HG02981 (cell line): ENCODE results near the gene MRPL20.
"Not testable (repeated sequence)": the region's sequence is repeated elsewhere in the genome, so short reads cannot be mapped to it uniquely, and the experiment has no call there.

Experiments
- ATAC-seq: cut with Tn5 transposase; IDR thresholded peaks from one replicate; pipeline ENCODE4 v1.9.1; 2021; ENCODE audit warnings: mild to moderate bottlenecking, moderate library complexity; ENCODE audit not compliant: unreplicated experiment

Gene MRPL20

DNA sequence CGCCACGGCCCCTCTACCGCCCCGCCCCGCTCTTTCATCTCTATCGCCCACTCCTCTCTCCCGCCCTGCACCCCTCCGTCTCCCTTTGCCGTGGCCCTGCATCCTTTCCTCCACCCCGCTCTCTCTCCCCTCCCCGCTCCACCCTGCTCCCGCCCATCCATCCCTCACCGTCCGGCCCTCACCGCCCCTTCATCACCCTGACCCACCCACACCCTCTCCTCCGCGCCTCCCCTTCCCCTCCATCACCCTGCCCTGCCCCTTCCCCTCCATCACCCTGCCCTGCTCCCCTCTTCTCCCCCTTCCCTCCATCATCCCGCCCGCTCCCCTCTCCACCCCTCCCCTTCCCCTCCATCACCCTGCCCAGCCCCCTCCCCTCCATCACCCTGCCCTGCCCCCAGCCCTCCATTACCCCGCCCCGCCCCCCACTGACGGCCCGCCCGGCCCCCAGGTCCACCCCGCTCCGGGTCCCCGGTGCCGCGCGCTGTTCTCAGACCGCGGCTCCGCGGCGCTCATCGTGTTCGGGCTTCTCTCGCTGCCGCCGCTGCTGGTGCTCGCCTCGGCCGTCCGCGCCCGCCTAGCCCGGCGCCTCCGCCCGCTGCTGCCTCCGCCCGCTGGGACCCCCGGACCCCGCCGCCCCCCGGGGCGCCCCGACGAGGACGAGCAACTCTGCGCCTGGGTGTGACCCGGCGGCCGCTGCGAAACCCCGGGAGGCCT lies 20.2 kb upstream of the MRPL20 start:
- ATAC-seq: no peak

DNA sequence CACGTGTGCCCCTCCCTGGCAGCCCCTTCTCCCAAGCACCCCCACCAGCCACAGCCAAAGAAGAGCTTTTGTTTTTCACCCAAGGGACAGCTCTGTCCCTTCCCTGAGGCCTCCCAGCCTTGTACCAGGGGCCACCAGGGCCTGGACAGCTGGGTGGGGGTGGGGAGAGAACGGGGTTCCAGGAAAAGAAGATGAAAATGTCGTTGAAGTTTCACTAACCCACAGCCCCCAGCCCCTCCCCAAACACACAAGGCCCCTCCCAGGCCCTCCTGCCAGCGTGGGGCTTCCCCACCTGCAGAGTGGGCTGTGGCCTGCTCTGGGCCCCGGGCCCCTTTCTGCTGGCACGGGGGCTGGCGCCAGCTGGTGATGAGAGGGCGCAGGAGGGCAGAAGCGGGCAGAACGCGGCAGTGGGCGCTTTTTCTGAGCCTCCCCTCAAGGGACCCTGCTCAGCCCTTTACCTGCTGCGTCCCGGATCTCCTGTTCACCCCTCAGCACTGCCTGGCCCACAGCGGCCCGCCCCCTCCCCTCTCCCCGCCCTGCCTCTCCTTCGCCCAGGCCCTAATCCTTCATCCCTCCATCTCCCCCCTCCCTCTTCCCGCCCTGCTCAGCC lies 19.5 kb upstream of the MRPL20 start:
- ATAC-seq: no peak

DNA sequence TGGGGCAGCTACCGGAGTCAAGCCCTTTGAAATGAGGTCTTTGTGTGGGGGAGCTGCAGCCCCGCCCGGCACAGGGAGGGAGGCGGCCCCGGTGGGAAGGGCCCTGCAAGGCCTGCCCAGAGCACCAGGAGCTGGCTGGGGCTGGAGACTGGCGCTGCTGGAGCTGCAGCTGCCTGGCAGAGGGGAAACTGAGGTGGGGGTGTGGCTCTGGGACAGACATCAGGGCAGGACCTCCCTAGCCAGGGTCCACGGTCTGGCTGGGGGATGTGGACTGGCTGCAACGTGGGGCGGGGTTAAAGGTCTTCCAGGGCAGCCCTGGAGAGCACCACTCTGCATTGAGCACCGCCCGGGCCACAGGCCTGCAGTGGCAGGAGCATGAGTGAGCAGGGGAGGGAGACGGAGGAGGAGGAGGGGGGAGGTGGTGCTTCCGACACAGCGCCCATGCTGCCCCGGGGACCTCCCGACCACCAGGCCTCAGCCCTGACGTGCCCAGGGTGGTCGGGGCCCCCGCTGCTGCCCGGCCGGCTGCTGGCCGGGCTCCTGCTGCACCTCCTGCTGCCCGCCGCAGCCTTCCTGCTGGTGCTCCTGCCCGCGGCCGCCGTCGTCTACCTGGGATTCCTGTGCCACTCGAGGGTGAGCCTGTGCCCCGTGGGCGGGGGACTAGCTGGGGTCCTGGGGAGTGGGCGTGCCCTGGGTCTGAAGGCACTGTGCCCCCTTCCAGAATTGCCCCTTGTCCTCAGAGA lies 18.8 kb upstream of the MRPL20 start:
- ATAC-seq: no peak

- ATAC-seq: no peak
Observed at GRCh38 chr1:1425426-1425752, 18.3 kb upstream of the MRPL20 start.

DNA sequence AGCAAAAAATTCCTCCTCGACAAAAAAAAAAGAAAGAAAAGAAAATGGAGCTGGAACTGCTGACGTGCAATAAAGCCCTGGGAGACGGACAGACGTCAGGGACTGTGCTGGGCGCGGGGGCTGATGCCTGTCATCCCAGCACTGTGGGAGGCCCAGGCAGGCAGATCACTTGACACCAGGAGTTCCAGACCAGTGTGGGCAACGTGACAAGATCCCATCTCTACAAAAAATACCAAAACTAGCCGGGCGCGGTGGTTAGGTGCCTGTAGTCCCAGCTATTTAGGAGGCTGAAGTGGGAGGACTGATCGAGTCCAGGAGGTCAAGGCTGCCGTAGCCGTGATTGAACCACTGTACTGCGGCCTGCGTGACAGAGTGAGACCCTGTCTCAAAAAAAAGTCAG lies 17.6 kb upstream of the MRPL20 start:
- ATAC-seq: no peak

- no peak for ATAC-seq
Observed at GRCh38 chr1:1423245-1423597, 16.1 kb upstream of the MRPL20 start.

DNA sequence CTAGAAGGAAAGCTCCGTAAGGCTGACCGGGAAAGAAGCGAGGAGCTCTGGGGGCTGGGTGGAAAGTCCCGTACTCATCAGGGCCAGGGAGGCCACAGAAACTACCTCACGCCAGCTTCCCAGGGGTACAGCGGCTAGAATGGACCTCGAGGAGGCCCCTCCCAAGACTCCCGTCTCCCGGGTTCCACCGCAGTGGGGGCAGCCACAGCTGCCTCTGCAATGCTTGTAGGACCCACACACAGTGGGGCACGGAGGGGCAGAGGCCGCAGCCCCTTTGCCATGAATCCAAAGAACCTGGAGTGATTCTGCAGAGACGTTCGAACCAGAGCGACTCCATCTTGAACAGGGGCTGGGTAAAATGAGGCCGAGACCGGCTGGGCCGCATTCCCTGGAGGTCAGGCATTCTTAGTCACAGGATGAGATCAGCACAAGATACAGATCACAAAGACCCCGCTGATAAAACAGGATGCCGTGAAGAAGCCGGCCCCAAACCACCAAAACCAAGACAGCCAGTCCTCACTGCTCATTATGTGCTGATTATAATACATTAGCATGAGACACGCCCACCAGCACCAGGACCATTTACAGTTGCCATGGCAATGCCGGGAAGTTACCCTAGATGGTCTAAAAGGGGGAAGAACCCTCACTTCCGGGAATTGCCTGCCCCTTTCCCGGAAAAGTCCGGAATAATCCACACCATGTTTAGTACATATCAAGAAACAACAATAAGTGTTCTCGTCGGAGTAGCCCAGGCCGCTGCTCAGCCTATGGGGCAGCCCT lies 15.6 kb upstream of the MRPL20 start:
- ATAC-seq: no peak

- no peak for ATAC-seq
Observed at GRCh38 chr1:1421907-1422464, 14.9 kb upstream of the MRPL20 start.

DNA sequence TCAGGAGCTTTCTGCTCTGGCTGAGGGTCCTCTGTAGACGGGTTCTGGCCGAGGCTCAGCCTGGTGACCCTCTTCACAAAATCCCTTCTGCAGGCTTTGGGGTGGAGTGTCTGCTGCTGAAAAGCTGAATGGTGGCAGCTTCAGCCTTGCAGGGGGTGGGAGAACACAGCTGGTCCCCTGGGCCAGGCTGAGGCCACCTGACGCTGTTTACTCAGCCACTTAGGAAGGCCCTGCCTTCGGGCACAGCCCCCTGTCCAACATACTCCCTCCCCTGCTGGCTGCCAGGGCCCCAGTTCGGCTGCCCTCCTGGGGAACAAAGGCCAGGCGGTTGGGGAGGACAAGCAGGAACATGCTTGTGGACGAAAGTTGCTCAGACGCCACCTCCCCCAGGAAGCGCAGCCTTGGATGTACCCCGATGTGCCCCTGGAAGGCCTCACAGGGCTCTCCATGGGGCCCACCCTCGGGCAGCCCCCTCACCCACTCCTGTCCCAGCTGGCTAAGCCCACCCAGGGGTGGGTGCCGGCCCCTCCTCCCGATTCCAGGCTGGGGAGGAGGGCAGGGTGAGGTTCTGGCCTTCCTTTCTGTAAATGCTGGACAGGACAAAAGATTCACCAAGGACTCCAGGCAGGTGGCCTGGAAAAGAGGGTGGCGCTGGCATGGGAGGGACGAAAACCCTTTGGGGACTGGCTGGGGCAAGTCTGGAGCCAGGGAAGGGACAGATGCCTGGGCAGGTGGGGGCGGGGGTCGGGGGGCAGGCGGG lies 14.2 kb upstream of the MRPL20 start, which contains the start of gene ANKRD65:
ANKRD65 (minus strand) TSS at position 130 of the 760 bp plus-strand sequence. CDS start 271 bp downstream, outside the sequence.
- no peak for ATAC-seq

DNA sequence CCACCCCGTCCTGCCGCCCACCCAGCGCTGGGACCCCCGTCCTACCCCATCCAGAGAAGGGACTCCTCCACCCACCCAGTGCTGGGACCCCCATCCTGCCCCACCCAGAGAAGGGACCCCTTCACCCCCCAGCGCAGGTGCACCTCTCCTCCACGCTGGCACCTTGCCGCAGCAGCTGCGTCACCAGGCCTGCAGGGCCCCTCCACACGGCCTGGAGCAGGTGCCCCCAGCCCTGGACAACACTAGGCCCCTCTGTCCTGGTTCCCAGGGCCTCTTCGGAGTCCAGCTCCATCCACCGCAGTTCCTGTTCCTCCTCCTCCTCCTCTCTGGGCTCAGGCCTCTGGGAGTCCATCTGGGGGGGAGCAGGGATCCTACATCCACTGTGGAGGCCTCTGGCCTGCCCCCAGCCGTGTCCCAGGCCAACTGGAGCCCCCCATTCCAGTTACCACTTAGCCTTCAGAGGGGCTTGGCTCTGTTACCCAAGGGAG lies 13.6 kb upstream of the MRPL20 start:
- no peak for ATAC-seq

- ATAC-seq: no peak
Observed at GRCh38 chr1:1419813-1420653, 12.9 kb upstream of the MRPL20 start.

- ATAC-seq: no peak
Observed at GRCh38 chr1:1419363-1419812, 12.3 kb upstream of the MRPL20 start.

DNA sequence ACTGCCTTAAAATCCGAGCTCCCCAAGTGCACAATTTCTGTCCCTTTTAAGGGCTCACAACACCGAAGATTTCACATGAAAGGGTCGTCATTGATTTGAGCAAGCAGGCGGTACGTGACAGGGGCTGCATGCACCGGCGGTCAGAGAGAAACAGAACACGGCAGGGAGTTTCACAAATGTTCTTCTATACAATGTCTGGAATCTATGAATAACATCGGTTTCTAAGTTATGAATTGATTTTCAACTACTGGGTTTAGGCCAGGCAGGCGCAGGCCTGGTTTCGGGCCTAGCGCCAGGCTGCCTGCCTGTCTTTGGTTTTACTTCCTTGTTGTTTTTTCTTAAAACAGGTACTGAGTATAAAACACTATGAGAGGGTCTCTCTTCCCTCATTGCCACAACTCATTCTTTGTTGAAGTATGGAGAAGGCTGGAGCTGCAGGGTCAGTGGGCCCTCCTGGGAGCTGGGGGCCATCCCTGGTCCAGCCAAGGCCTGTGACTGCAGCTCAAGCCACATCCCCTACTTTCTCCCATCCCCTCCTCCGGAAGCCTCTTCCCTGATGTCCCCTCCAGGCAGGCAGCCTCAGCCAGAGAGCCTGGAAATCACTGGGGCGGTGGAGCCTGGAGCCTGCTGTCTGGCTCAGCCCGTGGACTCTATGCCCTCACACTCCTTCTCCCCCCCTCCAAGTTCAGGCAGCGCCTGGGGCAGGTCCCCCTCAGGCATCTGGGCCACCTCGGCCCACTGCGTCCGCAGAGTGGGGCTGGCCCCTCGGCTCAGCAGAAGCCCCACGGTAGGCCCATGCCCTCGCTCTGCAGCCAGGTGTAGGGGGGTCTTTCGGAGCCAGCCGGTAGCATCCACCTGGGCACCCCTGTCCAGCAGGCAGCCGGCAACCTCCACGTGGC lies 11.6 kb upstream of the MRPL20 start:
- no peak for ATAC-seq

DNA sequence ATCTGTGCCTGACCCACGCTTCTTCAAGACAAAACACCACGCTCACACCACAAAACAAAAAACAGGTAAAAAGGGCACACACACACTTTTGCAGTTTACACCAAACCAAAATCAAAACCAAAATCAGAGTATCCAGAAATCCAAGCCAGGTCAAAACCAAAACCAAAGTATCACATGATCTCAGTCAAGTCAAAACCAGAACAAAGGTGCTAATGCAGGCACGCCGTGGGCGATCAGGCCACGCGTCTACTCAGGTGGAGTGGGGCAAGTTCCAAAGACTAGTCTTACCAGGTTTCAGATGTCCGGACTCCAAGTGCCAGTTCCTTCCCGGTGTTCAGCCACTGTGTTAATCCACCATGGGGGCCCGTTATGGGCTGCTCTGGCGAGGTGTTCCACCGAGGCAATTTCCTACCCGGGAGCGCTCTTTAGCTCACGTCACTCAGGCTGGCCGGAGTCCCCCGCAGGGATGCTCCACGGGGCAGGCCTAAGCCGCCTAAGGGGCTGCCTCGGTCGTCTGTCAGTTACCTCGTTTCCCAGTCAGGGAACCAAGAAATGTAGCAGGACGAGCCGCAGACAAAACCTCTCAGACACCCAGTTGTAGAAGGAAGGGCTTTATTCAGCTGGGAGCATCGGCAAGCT lies 10.9 kb upstream of the MRPL20 start:
- not testable (repeated sequence) for ATAC-seq

DNA sequence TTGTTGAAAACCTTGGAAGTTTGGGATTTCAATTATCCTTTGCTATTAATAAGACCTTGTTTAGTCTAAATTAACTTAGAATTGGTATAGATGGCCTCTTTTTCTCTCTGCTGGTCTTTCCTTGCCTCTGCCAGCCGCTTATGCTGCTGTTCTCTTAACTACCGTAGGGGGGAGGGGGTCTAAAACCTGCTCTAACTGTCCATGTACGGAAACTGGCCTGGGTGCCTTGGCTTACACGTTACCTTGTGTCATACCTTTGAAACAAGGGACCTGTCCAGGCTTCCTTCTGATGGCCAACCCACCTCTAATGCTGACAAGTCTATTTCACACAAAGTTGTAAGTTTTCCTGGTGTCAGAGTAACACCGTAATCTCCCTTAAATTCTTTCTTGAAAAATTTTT lies 10.3 kb upstream of the MRPL20 start:
- ATAC-seq: not testable (repeated sequence)

DNA sequence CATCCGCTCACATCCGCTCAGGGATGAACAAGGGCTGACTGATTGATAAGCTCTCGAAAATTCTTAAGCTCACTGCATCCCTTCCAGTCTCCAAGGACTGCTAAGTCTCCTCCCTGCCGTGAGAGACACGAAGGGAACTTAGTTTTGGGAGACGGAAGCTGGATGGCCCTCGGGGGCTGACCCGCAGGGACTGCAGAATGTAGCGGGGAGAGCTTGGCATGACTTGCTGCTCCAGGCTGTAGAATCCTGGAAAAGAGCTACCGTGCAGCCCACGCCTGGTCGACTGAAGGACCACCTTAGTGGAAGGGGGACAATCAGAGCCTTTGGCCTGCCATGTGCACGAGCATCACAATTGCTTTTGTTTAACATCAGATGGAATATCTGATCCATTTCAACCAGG lies 8.7 kb upstream of the MRPL20 start:
- ATAC-seq: no peak

- ATAC-seq: not testable (repeated sequence)
Observed at GRCh38 chr1:1412311-1412902, 5.3 kb upstream of the MRPL20 start.
